Epithelial cell of proximal tubule (primary cell): ENCODE data around the gene ZNF777. TPM values are rescaled to one million over a fixed set of nuclear protein-coding genes. Genes with fewer than 3 reads are reported as not detected.
"Not testable (repeated sequence)": the region's sequence is repeated elsewhere in the genome, so short reads cannot be mapped to it uniquely, and the experiment has no call there.

ENCODE experiments used
- DNase-seq: peaks from one replicate; pipeline ENCODE4 v3.0.0-alpha.2; 2011; ENCODE audit warnings: low read depth
- H3K4me3 ChIP-seq: 2 replicates; pipeline ENCODE4 v1.5.1; 2011; ENCODE audit warnings: low read depth, mild to moderate bottlenecking, low read length
- total RNA-seq: library from RNA; depleted of rRNA; stranded (reverse); fragments of >200 nt; gene quantifications from 2 replicates; pipeline ENCODE4 v1.2.3, GENCODE V29; 2015
- TF ChIP-seq, protein P1 (sequence below): conservative IDR thresholded peaks from 2 replicates; pipeline ENCODE4 v1.5.1; 2012; ENCODE audit warnings: low read depth, mild to moderate bottlenecking, low read length

The ZNF777 gene
- total RNA-seq, 1 donor from 2014 or later: 9.1 TPM

GRCh38 chr7:149449897-149450296, 11.0 kb downstream of the ZNF777 start:
- TF ChIP-seq, protein P1, sequence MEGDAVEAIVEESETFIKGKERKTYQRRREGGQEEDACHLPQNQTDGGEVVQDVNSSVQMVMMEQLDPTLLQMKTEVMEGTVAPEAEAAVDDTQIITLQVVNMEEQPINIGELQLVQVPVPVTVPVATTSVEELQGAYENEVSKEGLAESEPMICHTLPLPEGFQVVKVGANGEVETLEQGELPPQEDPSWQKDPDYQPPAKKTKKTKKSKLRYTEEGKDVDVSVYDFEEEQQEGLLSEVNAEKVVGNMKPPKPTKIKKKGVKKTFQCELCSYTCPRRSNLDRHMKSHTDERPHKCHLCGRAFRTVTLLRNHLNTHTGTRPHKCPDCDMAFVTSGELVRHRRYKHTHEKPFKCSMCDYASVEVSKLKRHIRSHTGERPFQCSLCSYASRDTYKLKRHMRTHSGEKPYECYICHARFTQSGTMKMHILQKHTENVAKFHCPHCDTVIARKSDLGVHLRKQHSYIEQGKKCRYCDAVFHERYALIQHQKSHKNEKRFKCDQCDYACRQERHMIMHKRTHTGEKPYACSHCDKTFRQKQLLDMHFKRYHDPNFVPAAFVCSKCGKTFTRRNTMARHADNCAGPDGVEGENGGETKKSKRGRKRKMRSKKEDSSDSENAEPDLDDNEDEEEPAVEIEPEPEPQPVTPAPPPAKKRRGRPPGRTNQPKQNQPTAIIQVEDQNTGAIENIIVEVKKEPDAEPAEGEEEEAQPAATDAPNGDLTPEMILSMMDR: no peak
- DNase-seq: no peak
- H3K4me3 ChIP-seq: no peak overlapping the region

- H3K4me3 ChIP-seq: no peak overlapping the region
- no peak for DNase-seq
- TF ChIP-seq, protein P1: no peak
Observed at GRCh38 chr7:149448961-149449360, 11.9 kb downstream of the ZNF777 start.

DNA sequence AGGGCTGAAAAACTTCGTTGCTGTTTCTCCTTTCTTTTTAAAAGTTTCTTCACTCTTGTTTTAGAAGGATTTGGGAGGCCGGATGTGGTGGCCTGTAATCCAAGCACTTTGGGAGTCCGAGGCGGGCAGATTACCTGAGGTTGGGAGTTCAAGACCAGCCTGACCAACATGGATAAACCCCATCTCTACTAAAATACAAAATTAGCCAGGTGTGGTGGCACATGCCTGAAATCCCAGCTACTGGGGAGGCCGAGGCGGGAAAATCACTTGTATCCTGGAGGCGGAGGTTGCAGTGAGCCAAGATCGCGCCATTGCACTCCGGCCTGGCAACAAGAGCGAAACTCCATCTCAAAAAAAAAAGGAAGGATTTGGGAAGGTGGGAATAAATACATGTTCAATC, 14.8 kb downstream of the ZNF777 start:
- not testable (repeated sequence) for H3K4me3 ChIP-seq, DNase-seq

DNA sequence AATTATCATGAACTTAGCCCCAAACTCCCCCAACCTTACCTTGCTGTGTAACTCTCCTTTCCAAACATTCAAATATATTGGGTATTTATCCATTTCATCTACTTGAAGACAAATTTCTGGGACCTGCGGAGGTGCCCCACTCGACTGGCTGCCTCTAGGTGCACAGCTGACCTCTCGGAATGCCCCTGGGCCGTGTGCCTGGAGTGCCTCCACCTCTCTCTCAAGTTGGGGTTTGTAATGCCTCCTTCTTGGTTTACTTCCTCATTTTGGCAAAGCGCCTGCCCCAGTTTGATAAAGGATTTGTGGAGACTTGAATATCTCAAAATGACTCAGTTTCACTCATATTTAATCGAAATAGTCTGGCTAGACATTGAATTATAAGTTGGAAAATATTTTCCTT, 16.6 kb downstream of the ZNF777 start:
- H3K4me3 ChIP-seq: no peak overlapping the region
- TF ChIP-seq, protein P1: no peak

GRCh38 chr7:149443523-149443922, 17.3 kb downstream of the ZNF777 start:
- no peak for DNase-seq
- TF ChIP-seq, protein P1: no peak
- H3K4me3 ChIP-seq: no peak overlapping the region

More for the DNA sequence above, 16.6 kb downstream of the ZNF777 start:
- DNase-seq: no peak

GRCh38 chr7:149442924-149443323, 17.9 kb downstream of the ZNF777 start:
- H3K4me3 ChIP-seq: no peak overlapping the region
- no peak for DNase-seq
- TF ChIP-seq, protein P1: no peak

DNA sequence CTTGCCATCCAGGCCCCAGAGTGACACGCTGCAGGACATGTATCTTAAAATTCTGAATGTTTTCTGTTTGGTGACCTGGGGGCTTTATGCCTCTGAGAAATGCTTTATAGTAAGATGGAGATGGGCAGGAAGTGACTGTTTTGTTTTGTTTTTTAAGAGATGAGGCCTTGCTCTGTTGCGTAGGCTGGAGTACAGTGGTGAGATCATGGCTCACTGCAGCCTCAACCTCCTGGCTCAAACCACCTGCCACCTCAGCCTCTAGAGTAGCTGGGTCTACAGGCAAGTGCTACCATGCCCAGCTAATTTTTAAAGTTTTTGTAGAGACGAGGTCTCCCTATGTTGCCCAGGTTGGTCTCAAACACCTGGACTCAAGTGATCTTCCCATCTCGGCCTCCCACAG, 20.6 kb downstream of the ZNF777 start:
- DNase-seq: no peak
- H3K4me3 ChIP-seq: no peak overlapping the region
- TF ChIP-seq, protein P1: no peak

GRCh38 chr7:149436358-149436757, 24.5 kb downstream of the ZNF777 start:
- TF ChIP-seq, protein P1: no peak
- H3K4me3 ChIP-seq: no peak overlapping the region

More at GRCh38 chr7:149436358-149436757, 24.5 kb downstream of the ZNF777 start:
- no peak for DNase-seq
